OCI-LY1 (cell line): Measurements from ENCODE around the gene AHSP.

Experiments
- CTCF ChIP-seq: fragments of 200-600 bp; sonication (generic), shearing (Covaris generic); IDR thresholded peaks from 2 replicates; pipeline ENCODE4 v1.5.1; 2017; ENCODE audit warnings: mild to moderate bottlenecking, antibody characterized with exemption, low read length, moderate library complexity, mixed read lengths
- EZH2 ChIP-seq: fragments of 200-600 bp; sonication (generic), shearing (Covaris generic); IDR thresholded peaks from 2 replicates; pipeline ENCODE4 v1.8.0; 2017; ENCODE audit warnings: borderline replicate concordance, mixed run types, mild to moderate bottlenecking, antibody characterized with exemption, low read length, moderate library complexity, mixed read lengths

GRCh38 chr16:31532120-31532519, 4.4 kb downstream of the AHSP start:
- no peak for TF ChIP-seq CTCF
- no peak for TF ChIP-seq EZH2
